HL-60/S4 treated with phorbol 12-myristate 13-acetate at 8.2 ng/mL for 4 days and 3 days (cell line): Measurements from ENCODE around the gene RIC3.
"Not testable (repeated sequence)": the region's sequence is repeated elsewhere in the genome, so short reads cannot be mapped to it uniquely, and the experiment has no call there.

ENCODE experiments used
- in situ Hi-C: fragments of 300-500 bp; cut with MboI; formaldehyde crosslinking; loops from 2 replicates; pipeline ENCODE4 v1.15.0; 2022; ENCODE audit warnings: low sequenced_read_pairs

The RIC3 gene

GRCh38 chr11:8192016-8192895, 23.4 kb upstream of the RIC3 start:
- in situ Hi-C loops = no loop called here

- in situ Hi-C loops = no loop called here
These were observed 21.6 kb upstream of the RIC3 start for GRCh38 chr11:8190431-8190830.

DNA sequence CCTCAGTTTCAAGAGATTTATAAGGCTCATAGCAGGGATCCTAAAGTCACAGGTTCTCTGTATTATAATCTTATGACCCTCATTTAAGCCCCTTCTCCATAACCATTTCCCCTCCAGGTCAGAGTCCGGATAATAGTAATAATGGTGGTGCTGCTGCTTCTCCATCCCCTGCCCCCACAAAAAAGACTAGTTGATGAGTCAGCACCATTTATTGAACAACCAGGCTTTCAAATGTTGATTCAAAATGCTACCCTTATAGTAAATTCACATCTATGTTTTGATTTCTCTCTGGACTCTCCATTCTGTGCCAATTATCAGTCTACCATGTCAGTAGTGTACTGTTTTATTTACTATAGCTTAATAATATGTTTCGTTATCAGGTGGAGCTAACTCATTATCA, 17.6 kb upstream of the RIC3 start:
- in situ Hi-C loops = no loop called here

GRCh38 chr11:8183111-8183510, 14.3 kb upstream of the RIC3 start:
- in situ Hi-C loops = no loop called here

DNA sequence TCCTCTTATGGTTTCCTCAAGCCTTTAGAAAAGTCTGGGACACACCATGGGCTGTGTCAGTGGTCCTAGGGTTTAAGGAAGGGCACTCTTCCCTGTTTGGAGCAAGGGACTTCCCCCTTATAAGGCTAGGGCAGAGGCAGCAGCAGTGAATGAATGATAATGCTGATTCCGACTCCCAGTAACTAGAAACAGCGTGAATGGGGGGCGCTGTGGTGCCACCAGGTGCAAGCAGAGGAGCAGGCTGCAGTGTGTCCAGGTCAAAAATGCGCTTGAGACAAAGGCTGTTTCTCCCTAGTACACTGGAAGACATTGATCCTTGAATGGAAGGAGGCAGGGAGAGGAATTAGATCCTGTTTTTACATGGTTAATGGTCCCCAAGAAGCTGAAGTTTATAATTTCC, 11.6 kb upstream of the RIC3 start:
- in situ Hi-C loops = no loop called here

DNA sequence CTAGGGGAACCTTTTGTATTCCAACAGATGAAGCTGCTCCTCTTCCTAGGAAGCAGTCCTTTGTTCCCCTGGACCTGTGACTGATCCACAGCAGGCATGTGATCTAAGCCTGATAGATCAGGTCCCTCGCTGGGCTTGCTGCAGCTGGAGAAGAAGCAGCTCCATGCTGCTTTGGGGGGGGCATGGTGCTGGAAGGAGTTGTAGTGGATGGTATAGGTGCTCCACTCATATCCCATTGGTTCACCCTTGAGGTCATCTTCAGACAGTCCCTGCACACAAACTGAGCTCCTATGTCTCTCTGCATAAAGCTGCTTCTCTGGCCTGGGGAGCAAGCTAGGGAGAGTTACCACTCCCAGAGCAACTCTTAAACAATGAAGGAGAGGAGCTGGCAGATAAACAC, 9.5 kb upstream of the RIC3 start:
- in situ Hi-C loops = no loop called here

DNA sequence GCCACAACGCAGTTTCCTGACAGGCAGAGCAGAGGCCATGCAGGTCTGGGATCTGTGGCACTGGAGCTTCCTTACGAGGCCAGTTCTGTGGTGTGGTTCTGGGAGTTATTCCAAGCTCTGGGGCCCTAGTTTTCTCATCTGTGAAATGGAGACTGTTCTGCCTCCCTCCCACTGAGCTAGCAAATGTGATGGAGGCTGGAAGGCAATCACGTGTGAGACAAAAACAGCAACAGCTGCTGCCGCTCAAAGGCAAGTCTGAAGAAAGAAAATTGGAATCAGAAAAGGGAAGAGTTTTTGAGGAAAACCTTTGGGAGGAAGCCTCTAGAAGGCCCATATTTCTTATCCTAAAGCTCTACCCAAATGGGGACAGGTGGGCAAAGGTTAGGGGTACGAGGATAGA, 8.3 kb upstream of the RIC3 start:
- in situ Hi-C loops = no loop called here

- in situ Hi-C loops = no loop called here
These were observed 1.0 kb downstream of the RIC3 start for GRCh38 chr11:8167796-8168195.

DNA sequence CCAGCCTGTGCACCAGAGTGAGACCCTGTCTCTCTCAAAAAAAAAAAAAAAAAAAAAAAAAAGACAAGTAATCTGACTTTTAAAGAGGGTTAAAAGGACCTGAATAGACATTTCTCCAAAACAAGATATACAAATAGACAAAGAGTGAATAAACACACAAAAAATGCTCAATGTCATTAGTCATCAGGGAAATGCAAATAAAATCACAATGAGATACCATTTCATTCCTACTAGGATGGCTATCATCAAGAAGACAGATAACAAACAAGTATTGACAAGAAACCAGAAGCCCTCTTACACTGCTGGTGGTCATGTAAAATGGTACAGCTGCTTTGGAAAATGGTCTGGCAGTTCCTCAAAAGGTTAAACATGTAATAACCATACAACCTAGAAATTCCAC, 4.1 kb downstream of the RIC3 start:
- in situ Hi-C loops = no loop called here

GRCh38 chr11:8161627-8162304, 7.1 kb downstream of the RIC3 start:
- in situ Hi-C loops = not testable (repeated sequence)

DNA sequence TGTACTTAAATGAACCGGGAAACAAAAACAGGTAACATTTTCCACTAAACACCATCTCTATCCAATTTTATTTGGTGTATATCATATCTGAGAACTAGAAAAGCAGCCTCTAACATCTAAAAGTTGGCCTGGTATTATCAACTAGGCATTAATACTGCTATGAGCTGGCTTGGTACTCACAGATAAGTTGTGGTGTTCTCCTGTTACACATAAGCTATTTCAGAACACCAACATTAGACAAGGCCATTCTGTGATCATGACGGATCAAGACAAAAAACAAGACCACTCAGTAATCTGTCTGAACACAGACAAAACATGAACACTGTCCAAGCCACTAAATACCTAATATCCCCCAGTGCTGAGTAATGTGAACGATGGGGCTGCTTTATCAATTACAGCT, 11.9 kb downstream of the RIC3 start:
- in situ Hi-C loops = no loop called here

- in situ Hi-C loops = no loop called here
These were observed 19.1 kb downstream of the RIC3 start for GRCh38 chr11:8149726-8150125.

DNA sequence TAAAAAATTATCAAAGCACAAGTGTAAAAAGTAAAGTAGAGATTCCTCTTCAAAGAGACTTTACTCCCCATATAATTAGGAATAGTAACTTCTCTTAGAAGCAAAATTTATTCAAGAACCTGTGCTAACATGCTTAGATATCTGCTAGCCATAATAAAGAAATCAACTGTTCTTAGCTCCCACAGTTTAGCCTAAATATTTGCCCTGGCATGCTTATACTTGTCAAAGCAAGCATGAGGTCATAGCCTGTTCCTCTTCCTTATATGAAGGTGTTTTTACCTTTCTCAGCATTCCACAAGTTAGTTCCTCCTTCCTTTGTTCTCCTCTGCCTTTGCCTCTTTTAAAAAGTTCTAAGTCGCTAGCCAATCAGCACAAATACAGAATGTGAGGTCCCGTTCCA, 30.3 kb downstream of the RIC3 start:
- in situ Hi-C loops = no loop called here

DNA sequence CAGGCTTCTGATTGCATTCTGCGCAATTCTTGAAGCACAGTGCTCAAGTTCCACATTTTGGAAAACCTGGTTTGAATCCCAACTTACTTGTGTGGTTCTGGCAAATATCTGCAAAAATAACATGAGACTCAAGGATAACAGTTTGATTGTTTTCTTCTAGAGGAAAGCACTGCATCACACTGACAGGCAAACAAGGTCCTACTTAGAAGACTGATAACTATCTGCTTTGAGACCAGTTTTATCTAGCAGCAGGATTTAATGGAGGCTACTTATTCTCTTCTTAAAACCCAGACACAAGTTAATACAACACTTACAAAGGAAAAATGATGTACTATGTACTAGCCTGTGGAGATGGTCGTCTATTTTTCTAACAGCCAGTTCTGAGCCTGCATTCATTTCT, 41.4 kb downstream of the RIC3 start:
- in situ Hi-C loops = no loop called here

GRCh38 chr11:8126649-8127289, 42.1 kb downstream of the RIC3 start:
- in situ Hi-C loops = no loop called here

- in situ Hi-C loops = no loop called here
These were observed 46.6 kb downstream of the RIC3 start for GRCh38 chr11:8122173-8122764.

DNA sequence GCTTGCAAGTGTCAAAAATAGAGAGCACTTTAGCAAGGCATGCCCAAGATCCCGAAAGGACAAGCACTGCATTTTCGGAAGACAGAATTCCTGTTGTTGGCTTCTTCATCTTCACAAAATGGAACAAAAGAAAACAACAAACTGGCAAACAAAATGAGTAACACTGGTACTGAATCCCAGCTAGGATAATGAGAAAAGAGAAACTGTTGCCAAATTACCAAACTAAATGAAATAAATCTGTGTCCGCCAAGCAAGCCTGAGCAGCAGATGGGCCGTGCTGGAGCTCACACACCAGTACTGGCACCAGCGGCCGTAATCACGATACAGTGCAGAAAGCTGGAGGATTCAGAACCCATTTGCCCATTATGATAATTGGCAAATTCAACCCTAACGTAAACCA, 57.2 kb downstream of the RIC3 start:
- in situ Hi-C loops = no loop called here

GRCh38 chr11:8110396-8110795, 58.4 kb downstream of the RIC3 start:
- in situ Hi-C loops = no loop called here

DNA sequence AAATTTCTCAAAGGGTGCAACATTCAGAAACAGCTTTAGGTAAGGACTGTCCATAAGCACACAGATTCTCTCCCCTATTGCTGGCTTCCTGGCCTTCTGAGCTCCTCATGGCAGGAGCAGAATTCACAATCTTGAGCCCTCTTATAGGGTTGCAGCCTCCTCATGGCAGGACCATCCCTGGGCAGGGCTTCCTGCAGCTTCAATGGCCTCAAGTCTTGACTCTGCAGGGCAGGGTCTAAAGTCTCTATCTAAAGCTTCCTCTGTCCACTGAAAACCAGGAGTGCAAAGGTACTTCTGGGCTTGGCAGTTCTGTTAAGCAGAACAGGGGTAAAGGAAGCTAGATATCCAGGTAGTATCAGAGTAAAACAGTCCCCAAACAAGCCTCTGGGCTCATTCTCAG, 59.1 kb downstream of the RIC3 start:
- in situ Hi-C loops = no loop called here

DNA sequence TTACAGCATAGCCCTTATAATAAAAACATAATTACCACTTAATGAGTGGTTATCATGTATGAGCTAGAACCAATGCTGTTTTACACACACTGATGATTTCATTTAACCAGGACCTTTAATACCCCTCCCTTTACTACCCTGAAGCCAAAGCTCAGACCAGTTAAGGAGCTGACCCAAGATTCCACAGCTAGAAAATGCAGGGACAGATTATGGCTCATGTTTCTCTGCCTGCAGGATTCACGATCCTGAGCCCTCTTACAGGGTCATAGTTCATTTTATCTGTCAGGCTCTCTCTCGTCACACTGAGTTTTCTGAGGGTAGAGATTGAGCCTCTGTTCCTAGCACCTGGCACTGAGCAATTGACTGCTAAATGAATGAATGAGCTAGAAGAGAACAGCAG, 60.4 kb downstream of the RIC3 start:
- in situ Hi-C loops = no loop called here

GRCh38 chr11:8107642-8108041, 61.2 kb downstream of the RIC3 start:
- in situ Hi-C loops = no loop called here

GRCh38 chr11:8106679-8107078, 62.1 kb downstream of the RIC3 start:
- in situ Hi-C loops = no loop called here
